HepG2 (cell line): ENCODE results near the gene TCOF1. TPM values are rescaled to one million over a fixed set of nuclear protein-coding genes. Genes with fewer than 3 reads are reported as not detected.
A peak's percentile ranks its signal among the peaks of the same experiment; 100 is the strongest.

Experiments used
- CENPBD1 ChIP-seq: sonication (generic); formaldehyde crosslinking; IDR thresholded peaks from 2 replicates; pipeline ENCODE4 v1.8.0; 2022; ENCODE audit warnings: missing genetic modification reagents, low read depth, mild to moderate bottlenecking, borderline replicate concordance
- GLI4 ChIP-seq: sonication (generic); formaldehyde crosslinking; IDR thresholded peaks from 2 replicates; pipeline ENCODE4 v1.5.1; 2020; ENCODE audit warnings: missing genetic modification reagents, mild to moderate bottlenecking, moderate library complexity, borderline replicate concordance
- HDAC6 ChIP-seq: fragments of 200-600 bp; sonication (generic); IDR thresholded peaks from 2 replicates; pipeline ENCODE4 v1.7.0; 2017; ENCODE audit warnings: mild to moderate bottlenecking, antibody characterized with exemption, low read length, low read depth
- IRF2 ChIP-seq: IDR thresholded peaks from 2 replicates; pipeline ENCODE4 v1.6.1; 2018; ENCODE audit warnings: missing genetic modification reagents, missing compliant biosample characterization
- MLLT10 ChIP-seq: sonication (generic); formaldehyde crosslinking; IDR thresholded peaks from 2 replicates; pipeline ENCODE4 v1.4.0; 2020; ENCODE audit warnings: missing genetic modification reagents
- THAP8 ChIP-seq: sonication (generic); formaldehyde crosslinking; IDR thresholded peaks from 2 replicates; pipeline ENCODE4 v1.5.1; 2020; ENCODE audit warnings: missing genetic modification reagents, mild to moderate bottlenecking, borderline replicate concordance
- THYN1 ChIP-seq: sonication (generic); formaldehyde crosslinking; IDR thresholded peaks from 2 replicates; pipeline ENCODE4 v1.8.1; 2023; ENCODE audit warnings: low read depth, mild to moderate bottlenecking, moderate library complexity, missing genetic modification reagents, borderline replicate concordance
- TRIM24 ChIP-seq: sonication (generic); formaldehyde crosslinking; IDR thresholded peaks from 2 replicates; pipeline ENCODE4 v1.8.0; 2022; ENCODE audit warnings: mild to moderate bottlenecking, missing genetic modification reagents
- ZBED4 ChIP-seq: sonication (generic); formaldehyde crosslinking; IDR thresholded peaks from 2 replicates; pipeline ENCODE4 v1.4.0; 2020; ENCODE audit warnings: missing genetic modification reagents, borderline replicate concordance
- ZKSCAN5 ChIP-seq: sonication (generic); formaldehyde crosslinking; IDR thresholded peaks from 2 replicates; pipeline ENCODE4 v1.5.1; 2020; ENCODE audit warnings: mild to moderate bottlenecking, missing genetic modification reagents
- ZNF282 ChIP-seq: fragments of 450-650 bp; IDR thresholded peaks from 2 replicates; pipeline ENCODE4 v1.6.1; 2018; ENCODE audit not compliant: partially characterized antibody
- ZNF451 ChIP-seq: sonication (generic); formaldehyde crosslinking; IDR thresholded peaks from 2 replicates; pipeline ENCODE4 v1.5.0; 2020; ENCODE audit warnings: mild to moderate bottlenecking, missing genetic modification reagents
- ZNF574 ChIP-seq: sonication (generic); formaldehyde crosslinking; IDR thresholded peaks from 2 replicates; pipeline ENCODE4 v1.4.0; 2020; ENCODE audit warnings: missing genetic modification reagents
- ZNF589 ChIP-seq: sonication (generic); formaldehyde crosslinking; conservative IDR thresholded peaks from 2 replicates; pipeline ENCODE4 v1.8.0; 2022; ENCODE audit warnings: mild to moderate bottlenecking, moderate library complexity, missing genetic modification reagents
- ZNF598 ChIP-seq: sonication (generic); formaldehyde crosslinking; IDR thresholded peaks from 2 replicates; pipeline ENCODE4 v1.5.1; 2020; ENCODE audit warnings: mild to moderate bottlenecking, missing genetic modification reagents, borderline replicate concordance
- ZNF891 ChIP-seq: sonication (generic); formaldehyde crosslinking; IDR thresholded peaks from 2 replicates; pipeline ENCODE4 v1.5.0; 2020; ENCODE audit warnings: mild to moderate bottlenecking, missing genetic modification reagents
- ZSCAN29 ChIP-seq: sonication (generic); formaldehyde crosslinking; conservative IDR thresholded peaks from 2 replicates; pipeline ENCODE4 v1.4.0; 2020; ENCODE audit warnings: mild to moderate bottlenecking, missing genetic modification reagents
- polyA plus RNA-seq, 8 experiments: library from polyadenylated mRNA; depleted of rRNA in 3 of 8; stranded (reverse) in 7 of 8; unstranded in 1 of 8; fragments of >200 nt; fragmentation: Illumina TruSeq in 4 of 8; extraction: Trizol in 4 of 8; gene quantifications; 2 replicates each; pipeline versions ENCODE4 v1.2.1 to v1.2.3, GENCODE V29; 2011 to 2016; ENCODE audit warnings: low read depth in 4 of 8, missing spikeins in 1 of 8, mixed read lengths in 1 of 8; ENCODE audit not compliant: insufficient read depth in 1 of 8
- total RNA-seq, 5 experiments: library from RNA; depleted of rRNA; stranded (reverse); fragments of >200 nt; fragmentation: Illumina TruSeq; extraction: Trizol; gene quantifications; 2 replicates each; pipeline ENCODE4 v1.2.3, GENCODE V29; 2016; ENCODE audit warnings: low read depth in 1 of 5

The TCOF1 gene
- total and polyA plus RNA-seq, 2 of the 13 experiments (the other 11 are each of a cell fraction or from before 2014, with no cell fraction given): 10.1 to 41.6 TPM

GRCh38 chr5:150428106-150428876 is 70.8 kb downstream of the TCOF1 start (continued):
- no peak for TF ChIP-seq CENPBD1 (CRISPR knock-in tag)
- no peak for TF ChIP-seq TRIM24 (CRISPR knock-in tag)
- TF ChIP-seq ZSCAN29: no peak
- no peak for TF ChIP-seq THYN1 (CRISPR knock-in tag)
- TF ChIP-seq ZNF891 (CRISPR knock-in tag): 0 out of 2 replicates have a peak, but pooled peaks have one; percentile 5
- no peak for TF ChIP-seq HDAC6
- TF ChIP-seq MLLT10 (CRISPR knock-in tag): no peak
- TF ChIP-seq ZNF598 (CRISPR knock-in tag): peak; percentile 46; the same call in 1 of the 2 replicates
- no peak; the same call in 1 of the 2 replicates for TF ChIP-seq ZKSCAN5 (CRISPR knock-in tag)
- no peak for TF ChIP-seq ZNF282
- no peak for TF ChIP-seq ZBED4 (CRISPR knock-in tag)
- no peak for TF ChIP-seq ZNF451 (CRISPR knock-in tag)
- TF ChIP-seq IRF2: peak; percentile 38; the same call in 1 of the 2 replicates
- TF ChIP-seq ZNF589 (CRISPR knock-in tag): no peak
- no peak; the same call in 1 of the 2 replicates for TF ChIP-seq ZNF574 (CRISPR knock-in tag)
- TF ChIP-seq THAP8 (CRISPR knock-in tag): no peak
- TF ChIP-seq GLI4 (CRISPR knock-in tag): no peak
